ENCODE measurements around the gene DMAC2.
A peak's percentile ranks its signal among the peaks of the same experiment; 100 is the strongest.

The DMAC2 gene

GRCh38 chr19:41456342-41456918 lies 16.7 kb upstream of the DMAC2 start:
- H3K27ac Mint-ChIP-seq (ENCODE audit: low read depth) = no peak overlapping the region
- no peaks in the 10 kb centered on the region for H3K9me3 Mint-ChIP-seq
- DNase-seq (ENCODE audit: low spot score in 2 of 2) (no peak), ATAC-seq (replicated peaks; ENCODE audit: extremely low read depth, poor library complexity, severe bottlenecking) (no peak)
- peaks cover 48% of the 10 kb centered on the region for H3K27me3 Mint-ChIP-seq
- no peaks in the 10 kb centered on the region for H3K36me3 Mint-ChIP-seq (ENCODE audit: insufficient read depth)
- no peaks in the 10 kb centered on the region for H3K4me1 Mint-ChIP-seq
- no peak overlapping the region for H3K4me3 Mint-ChIP-seq

GRCh38 chr19:41455936-41456335 lies 16.2 kb upstream of the DMAC2 start:
- ATAC-seq (replicated peaks; ENCODE audit: extremely low read depth, poor library complexity, severe bottlenecking) = no peak

GRCh38 chr19:41452584-41453275 lies 13.0 kb upstream of the DMAC2 start:
- no peak overlapping the region for H3K4me3 Mint-ChIP-seq
- peaks cover 10% of the 10 kb centered on the region for H3K4me1 Mint-ChIP-seq
- no peaks in the 10 kb centered on the region for H3K9me3 Mint-ChIP-seq
- no peak for DNase-seq (ENCODE audit: low spot score in 2 of 2)
- H3K27me3 Mint-ChIP-seq = peaks cover 32% of the 10 kb centered on the region
- ATAC-seq (replicated peaks; ENCODE audit: extremely low read depth, poor library complexity, severe bottlenecking) = no peak
- no peaks in the 10 kb centered on the region for H3K36me3 Mint-ChIP-seq (ENCODE audit: insufficient read depth)
- H3K27ac Mint-ChIP-seq (ENCODE audit: low read depth) = no peak overlapping the region

More at GRCh38 chr19:41455936-41456335, 16.2 kb upstream of the DMAC2 start:
- peaks cover 43% of the 10 kb centered on the region for H3K27me3 Mint-ChIP-seq
- no peaks in the 10 kb centered on the region for H3K36me3 Mint-ChIP-seq (ENCODE audit: insufficient read depth)
- DNase-seq (ENCODE audit: low spot score in 2 of 2) = no peak
- no peak overlapping the region for H3K4me3 Mint-ChIP-seq
- no peak overlapping the region for H3K27ac Mint-ChIP-seq (ENCODE audit: low read depth)
- no peaks in the 10 kb centered on the region for H3K4me1 Mint-ChIP-seq
- H3K9me3 Mint-ChIP-seq = no peaks in the 10 kb centered on the region

- no peaks in the 10 kb centered on the region for H3K9me3 Mint-ChIP-seq
- no peak for DNase-seq (ENCODE audit: low spot score in 2 of 2)
- H3K4me1 Mint-ChIP-seq = peaks cover 10% of the 10 kb centered on the region
- H3K27me3 Mint-ChIP-seq = peaks cover 36% of the 10 kb centered on the region
- H3K27ac Mint-ChIP-seq (ENCODE audit: low read depth) = no peak overlapping the region
- ATAC-seq (replicated peaks; ENCODE audit: extremely low read depth, poor library complexity, severe bottlenecking) = no peak
- H3K36me3 Mint-ChIP-seq (ENCODE audit: insufficient read depth) = peaks cover 6% of the 10 kb centered on the region
- no peak overlapping the region for H3K4me3 Mint-ChIP-seq
Observed at GRCh38 chr19:41449865-41450178, 10.1 kb upstream of the DMAC2 start.

- Mint-ChIP-seq H3K4me3 (peak overlapping the region; percentile 58), H3K27ac (ENCODE audit: low read depth) (no peak overlapping the region), H3K36me3 (ENCODE audit: insufficient read depth) (peaks cover 6% of the 10 kb centered on the region), H3K9me3 (no peaks in the 10 kb centered on the region), H3K4me1 (peaks cover 10% of the 10 kb centered on the region), H3K27me3 (peaks cover 36% of the 10 kb centered on the region)
- no peak for ATAC-seq (replicated peaks; ENCODE audit: extremely low read depth, poor library complexity, severe bottlenecking)
- peak; percentile 54 to 65 for DNase-seq (ENCODE audit: low spot score in 2 of 2)
Observed at GRCh38 chr19:41449079-41449864, 9.6 kb upstream of the DMAC2 start.

- H3K4me3 Mint-ChIP-seq = no peak overlapping the region
- peaks cover 6% of the 10 kb centered on the region for H3K36me3 Mint-ChIP-seq (ENCODE audit: insufficient read depth)
- H3K9me3 Mint-ChIP-seq = no peaks in the 10 kb centered on the region
- no peak overlapping the region for H3K27ac Mint-ChIP-seq (ENCODE audit: low read depth)
- ATAC-seq (replicated peaks; ENCODE audit: extremely low read depth, poor library complexity, severe bottlenecking) (no peak), DNase-seq (ENCODE audit: low spot score in 2 of 2) (no peak)
- peaks cover 10% of the 10 kb centered on the region for H3K4me1 Mint-ChIP-seq
- H3K27me3 Mint-ChIP-seq = peaks cover 50% of the 10 kb centered on the region
Observed at GRCh38 chr19:41447732-41448332, 8.1 kb upstream of the DMAC2 start.

- no peak for DNase-seq (ENCODE audit: low spot score in 2 of 2)
- H3K27me3 Mint-ChIP-seq = peaks cover 58% of the 10 kb centered on the region
- ATAC-seq (replicated peaks; ENCODE audit: extremely low read depth, poor library complexity, severe bottlenecking) = no peak
- H3K4me3 Mint-ChIP-seq = no peak overlapping the region
- no peaks in the 10 kb centered on the region for H3K9me3 Mint-ChIP-seq
- peaks cover 10% of the 10 kb centered on the region for H3K4me1 Mint-ChIP-seq
- peaks cover 6% of the 10 kb centered on the region for H3K36me3 Mint-ChIP-seq (ENCODE audit: insufficient read depth)
- no peak overlapping the region for H3K27ac Mint-ChIP-seq (ENCODE audit: low read depth)
Observed at GRCh38 chr19:41445575-41445974, 5.9 kb upstream of the DMAC2 start.

- no peak overlapping the region for H3K27ac Mint-ChIP-seq (ENCODE audit: low read depth)
- no peak overlapping the region for H3K4me3 Mint-ChIP-seq
- H3K9me3 Mint-ChIP-seq = no peaks in the 10 kb centered on the region
- peaks cover 45% of the 10 kb centered on the region for H3K27me3 Mint-ChIP-seq
- H3K4me1 Mint-ChIP-seq = no peaks in the 10 kb centered on the region
- no peak for DNase-seq (ENCODE audit: low spot score in 2 of 2)
- H3K36me3 Mint-ChIP-seq (ENCODE audit: insufficient read depth) = peaks cover 6% of the 10 kb centered on the region
- ATAC-seq (replicated peaks; ENCODE audit: extremely low read depth, poor library complexity, severe bottlenecking) = no peak
Observed at GRCh38 chr19:41443813-41444455, 4.2 kb upstream of the DMAC2 start.

- no peak within 1 kb of the TSS for H3K27ac Mint-ChIP-seq (ENCODE audit: low read depth)
- no peak for DNase-seq (ENCODE audit: low spot score in 2 of 2)
- H3K27me3 Mint-ChIP-seq = peaks cover 40% of the 10 kb centered on the region
- no peak within 1 kb of the TSS for H3K4me3 Mint-ChIP-seq
- H3K36me3 Mint-ChIP-seq (ENCODE audit: insufficient read depth) = peaks cover 6% of the 10 kb centered on the region
- no peaks in the 10 kb centered on the region for H3K9me3 Mint-ChIP-seq
- ATAC-seq (replicated peaks; ENCODE audit: extremely low read depth, poor library complexity, severe bottlenecking) = no peak
- no peaks in the 10 kb centered on the region for H3K4me1 Mint-ChIP-seq
Observed at GRCh38 chr19:41442473-41443355, 3.0 kb upstream of the DMAC2 start, which contains the start of gene ERICH4. Gene ERICH4, plus strand, starts transcription at chr19:41443156. Its CDS starts 14 bp downstream, at chr19:41443170.

- Mint-ChIP-seq H3K36me3 (ENCODE audit: insufficient read depth) (peaks cover 8% of the 10 kb centered on the region), H3K4me3 (no peak overlapping the region), H3K27ac (ENCODE audit: low read depth) (no peak overlapping the region), H3K9me3 (no peaks in the 10 kb centered on the region), H3K4me1 (no peaks in the 10 kb centered on the region), H3K27me3 (peaks cover 27% of the 10 kb centered on the region)
- DNase-seq (ENCODE audit: low spot score in 2 of 2) (no peak), ATAC-seq (replicated peaks; ENCODE audit: extremely low read depth, poor library complexity, severe bottlenecking) (no peak)
Observed at GRCh38 chr19:41441321-41441945, 1.7 kb upstream of the DMAC2 start.

GRCh38 chr19:41437944-41438574 lies 1.7 kb downstream of the DMAC2 start:
- Mint-ChIP-seq H3K4me3 (no peak overlapping the region), H3K27ac (ENCODE audit: low read depth) (no peak overlapping the region), H3K27me3 (peaks cover 10% of the 10 kb centered on the region), H3K4me1 (no peaks in the 10 kb centered on the region), H3K9me3 (no peaks in the 10 kb centered on the region), H3K36me3 (ENCODE audit: insufficient read depth) (peaks cover 14% of the 10 kb centered on the region)
- ATAC-seq (replicated peaks; ENCODE audit: extremely low read depth, poor library complexity, severe bottlenecking) (no peak), DNase-seq (ENCODE audit: low spot score in 2 of 2) (no peak)
